WERI-Rb-1 (cell line): ENCODE results near the gene CTPS1.

ENCODE experiments used
- DNase-seq: peaks from one replicate; pipeline ENCODE4 v3.0.0-alpha.2; 2020
- H3K27ac ChIP-seq: fragments of 250-450 bp; sonication (Bioruptor Pico); 2 replicates; pipeline ENCODE4 v1.5.1; 2020; ENCODE audit warnings: mild to moderate bottlenecking, moderate library complexity
- H3K27me3 ChIP-seq: fragments of 250-450 bp; sonication (Bioruptor Pico); 2 replicates; pipeline ENCODE4 v1.5.1; 2021; ENCODE audit warnings: mild to moderate bottlenecking, low read depth, moderate library complexity; ENCODE audit not compliant: insufficient read depth, severe bottlenecking
- H3K36me3 ChIP-seq: fragments of 250-450 bp; sonication (Bioruptor Pico); 2 replicates; pipeline ENCODE4 v1.5.1; 2020; ENCODE audit warnings: mild to moderate bottlenecking, moderate library complexity
- H3K4me3 ChIP-seq: 2 replicates; pipeline ENCODE4 v1.5.1; 2011; ENCODE audit warnings: low read depth, mild to moderate bottlenecking, control low read depth, low read length
- H3K9me3 ChIP-seq: fragments of 250-450 bp; sonication (Bioruptor Pico); 2 replicates; pipeline ENCODE4 v1.5.1; 2021; ENCODE audit warnings: mild to moderate bottlenecking, moderate library complexity; ENCODE audit not compliant: severe bottlenecking
- TF ChIP-seq, protein P1 (sequence below): IDR thresholded peaks from 2 replicates; pipeline ENCODE4 v1.5.1; 2011; ENCODE audit warnings: low read depth, mild to moderate bottlenecking, control low read depth, inconsistent platforms, low read length

CTPS1 gene, protein sequence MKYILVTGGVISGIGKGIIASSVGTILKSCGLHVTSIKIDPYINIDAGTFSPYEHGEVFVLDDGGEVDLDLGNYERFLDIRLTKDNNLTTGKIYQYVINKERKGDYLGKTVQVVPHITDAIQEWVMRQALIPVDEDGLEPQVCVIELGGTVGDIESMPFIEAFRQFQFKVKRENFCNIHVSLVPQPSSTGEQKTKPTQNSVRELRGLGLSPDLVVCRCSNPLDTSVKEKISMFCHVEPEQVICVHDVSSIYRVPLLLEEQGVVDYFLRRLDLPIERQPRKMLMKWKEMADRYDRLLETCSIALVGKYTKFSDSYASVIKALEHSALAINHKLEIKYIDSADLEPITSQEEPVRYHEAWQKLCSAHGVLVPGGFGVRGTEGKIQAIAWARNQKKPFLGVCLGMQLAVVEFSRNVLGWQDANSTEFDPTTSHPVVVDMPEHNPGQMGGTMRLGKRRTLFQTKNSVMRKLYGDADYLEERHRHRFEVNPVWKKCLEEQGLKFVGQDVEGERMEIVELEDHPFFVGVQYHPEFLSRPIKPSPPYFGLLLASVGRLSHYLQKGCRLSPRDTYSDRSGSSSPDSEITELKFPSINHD

DNA sequence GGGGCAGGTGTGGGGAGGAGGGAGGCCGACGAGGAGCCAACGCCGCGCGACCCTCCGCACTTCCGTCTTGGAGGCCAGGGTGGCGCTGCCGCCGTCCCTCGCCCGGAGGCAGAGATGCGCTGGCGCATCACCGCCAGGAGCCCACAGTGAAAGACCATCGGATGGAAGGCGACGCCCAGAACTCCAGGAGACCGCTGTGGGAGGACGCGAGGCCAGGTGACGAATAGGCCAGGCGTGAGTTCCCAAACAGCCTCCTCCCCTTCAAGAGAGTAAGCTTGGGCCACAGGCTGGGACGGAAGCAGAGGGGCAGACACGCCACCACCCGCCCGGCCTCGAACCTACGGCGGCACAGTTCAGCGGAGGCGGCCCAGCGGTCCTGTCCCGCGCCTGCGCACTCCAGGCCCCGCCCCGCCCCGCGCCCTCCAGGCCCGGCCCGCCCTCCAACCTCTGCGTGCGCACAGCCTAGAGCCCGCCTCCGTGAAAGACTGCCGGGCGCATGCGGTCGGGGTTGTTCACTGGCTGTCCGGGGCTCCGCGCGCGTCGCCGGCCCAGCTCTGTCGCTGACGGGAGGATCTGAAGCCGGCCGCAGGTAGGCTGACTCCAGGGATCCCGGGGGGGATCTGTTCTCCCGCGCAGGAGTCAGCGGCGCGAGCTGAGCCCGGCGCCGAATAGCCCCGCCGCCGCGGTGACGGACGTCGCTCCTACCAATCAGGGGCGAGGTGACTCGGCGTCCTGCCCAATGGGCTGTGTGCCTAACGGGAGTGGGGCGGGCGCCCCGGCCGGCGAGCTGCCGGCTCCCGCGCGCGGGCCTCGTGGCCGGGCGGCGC is at the start of gene CTPS1:
TSS of gene CTPS1 (plus strand) at position 456 of the 827 bp plus-strand sequence. CDS start 3,595 bp downstream, outside the sequence.
- DNase-seq = peak; percentile 94
- H3K4me3 ChIP-seq = peak within 1 kb of the TSS; percentile 92
- no peaks in the 10 kb centered on the region for H3K27me3 ChIP-seq
- TF ChIP-seq, protein P1, sequence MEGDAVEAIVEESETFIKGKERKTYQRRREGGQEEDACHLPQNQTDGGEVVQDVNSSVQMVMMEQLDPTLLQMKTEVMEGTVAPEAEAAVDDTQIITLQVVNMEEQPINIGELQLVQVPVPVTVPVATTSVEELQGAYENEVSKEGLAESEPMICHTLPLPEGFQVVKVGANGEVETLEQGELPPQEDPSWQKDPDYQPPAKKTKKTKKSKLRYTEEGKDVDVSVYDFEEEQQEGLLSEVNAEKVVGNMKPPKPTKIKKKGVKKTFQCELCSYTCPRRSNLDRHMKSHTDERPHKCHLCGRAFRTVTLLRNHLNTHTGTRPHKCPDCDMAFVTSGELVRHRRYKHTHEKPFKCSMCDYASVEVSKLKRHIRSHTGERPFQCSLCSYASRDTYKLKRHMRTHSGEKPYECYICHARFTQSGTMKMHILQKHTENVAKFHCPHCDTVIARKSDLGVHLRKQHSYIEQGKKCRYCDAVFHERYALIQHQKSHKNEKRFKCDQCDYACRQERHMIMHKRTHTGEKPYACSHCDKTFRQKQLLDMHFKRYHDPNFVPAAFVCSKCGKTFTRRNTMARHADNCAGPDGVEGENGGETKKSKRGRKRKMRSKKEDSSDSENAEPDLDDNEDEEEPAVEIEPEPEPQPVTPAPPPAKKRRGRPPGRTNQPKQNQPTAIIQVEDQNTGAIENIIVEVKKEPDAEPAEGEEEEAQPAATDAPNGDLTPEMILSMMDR = no peak
- H3K36me3 ChIP-seq = peaks cover 41% of the 10 kb centered on the region
- peak within 1 kb of the TSS; percentile 100 for H3K27ac ChIP-seq
- H3K9me3 ChIP-seq = no peaks in the 10 kb centered on the region

DNA sequence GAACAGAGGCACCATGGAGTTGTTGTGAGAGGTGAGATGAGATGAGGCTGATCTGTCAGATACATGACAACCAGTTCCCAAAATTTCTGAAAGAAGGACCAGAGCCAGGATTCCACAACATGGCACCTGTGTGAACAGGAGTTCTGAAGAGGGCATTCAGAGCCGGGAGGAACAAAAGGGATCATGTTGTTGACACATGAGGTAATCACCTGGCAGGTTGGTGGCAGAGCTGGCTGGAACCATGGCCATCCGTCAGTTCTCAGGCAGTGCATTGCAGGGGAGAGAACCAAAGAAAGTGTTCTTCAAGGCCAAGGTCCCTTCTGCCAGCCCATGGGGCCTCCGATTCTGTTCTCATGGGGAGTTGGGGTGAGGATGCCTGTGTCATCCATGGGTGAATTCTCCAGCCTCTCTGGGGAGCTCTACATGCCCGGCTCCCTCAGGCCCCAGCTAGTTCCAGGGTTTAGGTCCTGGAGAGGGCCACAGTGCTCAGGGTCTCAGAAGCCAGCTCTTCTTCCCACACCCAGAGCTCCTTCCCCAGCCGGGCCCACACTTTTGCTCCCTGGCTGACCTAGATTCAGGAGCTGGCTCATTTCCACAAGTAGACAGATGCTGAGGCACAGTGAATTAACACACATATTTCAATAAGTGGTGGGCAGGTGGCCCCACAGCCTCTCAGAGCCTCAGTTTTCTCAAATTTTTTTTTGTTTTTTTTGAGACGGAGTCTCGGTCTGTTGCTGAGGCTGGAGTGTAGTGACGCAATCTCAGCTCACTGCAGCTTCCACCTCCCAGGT is 49.1 kb upstream of the CTPS1 start:
- DNase-seq = no peak
- H3K9me3 ChIP-seq = no peaks in the 10 kb centered on the region
- no peak overlapping the region for H3K27ac ChIP-seq
- TF ChIP-seq, protein P1 = no peak
- H3K36me3 ChIP-seq = no peaks in the 10 kb centered on the region
- no peaks in the 10 kb centered on the region for H3K27me3 ChIP-seq
- H3K4me3 ChIP-seq = no peak overlapping the region

DNA sequence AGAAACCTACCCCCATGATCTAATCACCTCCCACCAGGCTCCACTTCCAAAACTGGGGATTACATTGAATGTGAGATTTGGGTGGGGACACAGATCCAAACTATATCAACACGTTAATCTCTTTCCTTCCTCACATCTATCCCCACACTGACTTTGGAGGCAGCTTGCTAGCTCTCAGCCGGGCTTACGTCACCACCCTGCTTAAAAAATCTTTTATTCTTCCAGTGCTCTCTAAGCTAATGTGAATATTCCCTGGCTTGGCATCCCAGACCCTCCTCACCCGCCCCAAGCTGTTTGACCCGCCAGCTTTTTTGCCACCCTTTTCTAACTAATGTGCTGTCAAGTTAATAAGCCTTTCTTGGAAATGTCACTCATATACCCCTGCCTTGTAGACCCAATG is 47.9 kb upstream of the CTPS1 start:
- no peaks in the 10 kb centered on the region for H3K36me3 ChIP-seq
- no peak overlapping the region for H3K27ac ChIP-seq
- no peak overlapping the region for H3K4me3 ChIP-seq
- H3K27me3 ChIP-seq = no peaks in the 10 kb centered on the region
- TF ChIP-seq, protein P1 = no peak
- DNase-seq = no peak
- no peaks in the 10 kb centered on the region for H3K9me3 ChIP-seq

DNA sequence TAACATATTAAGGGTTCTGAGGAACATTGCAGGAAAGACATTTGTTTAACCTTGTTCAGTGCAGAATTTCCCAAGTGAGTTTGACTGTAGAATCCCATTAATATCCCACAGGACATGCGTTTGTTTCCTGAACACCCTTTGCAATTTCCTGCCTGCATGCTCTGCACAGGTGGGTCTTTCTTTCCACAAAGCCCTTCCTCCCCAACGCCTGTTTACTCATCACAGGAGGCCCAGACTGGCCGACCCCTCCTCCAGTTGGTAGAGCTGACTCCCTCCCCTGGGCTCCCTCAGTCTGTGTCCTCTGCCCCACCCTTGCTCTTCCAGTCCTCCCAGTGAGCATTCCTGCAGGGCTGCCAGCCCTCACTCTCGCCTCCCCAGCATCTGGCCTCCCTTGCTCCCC is 47.5 kb upstream of the CTPS1 start:
- Histone ChIP-seq H3K27ac (no peak overlapping the region), H3K9me3 (no peaks in the 10 kb centered on the region), H3K27me3 (no peaks in the 10 kb centered on the region), H3K4me3 (no peak overlapping the region), H3K36me3 (no peaks in the 10 kb centered on the region)
- no peak for DNase-seq
- TF ChIP-seq, protein P1 = no peak

DNA sequence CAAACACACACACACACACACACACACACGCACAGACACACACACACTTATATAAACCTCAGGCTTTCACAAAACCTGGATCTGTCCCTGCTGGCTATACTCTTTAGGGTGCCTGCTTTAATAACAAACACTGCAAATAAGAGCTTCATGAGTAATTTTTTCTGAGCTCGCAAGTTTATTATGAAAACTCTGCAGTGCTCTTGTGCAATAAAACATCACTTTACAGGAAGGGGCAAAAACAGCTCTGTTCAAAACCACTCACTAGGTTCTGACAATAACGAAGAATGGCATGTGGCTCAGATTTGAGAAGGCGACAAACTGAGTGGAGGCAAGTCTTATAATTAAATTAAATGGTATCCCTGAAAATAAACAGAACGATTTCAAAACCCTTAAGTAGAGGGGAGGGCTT is 42.6 kb upstream of the CTPS1 start:
- no peaks in the 10 kb centered on the region for H3K9me3 ChIP-seq
- no peak overlapping the region for H3K27ac ChIP-seq
- no peaks in the 10 kb centered on the region for H3K27me3 ChIP-seq
- TF ChIP-seq, protein P1 = no peak
- H3K36me3 ChIP-seq = no peaks in the 10 kb centered on the region
- H3K4me3 ChIP-seq = no peak overlapping the region
- DNase-seq = no peak
